ENCODE results near the gene BCDIN3D.

Gene BCDIN3D

GRCh38 chr12:49827051-49827400 lies 15.9 kb downstream of the BCDIN3D start:
- H3K27ac ChIP-seq (ENCODE audit: low read depth, low read length): peak overlapping the region; percentile 6; the same call in 1 of the 2 replicates
- H3K9ac ChIP-seq (ENCODE audit: low read length): peak overlapping the region; percentile 69
- H3K36me3 ChIP-seq (ENCODE audit: control insufficient read depth, insufficient read depth, low read length): no peaks in the 10 kb centered on the region
- H3K4me1 ChIP-seq (ENCODE audit: control insufficient read depth, insufficient read depth, low read length): peaks cover 39% of the 10 kb centered on the region
- H3K9me3 ChIP-seq (ENCODE audit: control insufficient read depth, insufficient read depth, low read depth, low read length): no peaks in the 10 kb centered on the region
- H3K4me3 ChIP-seq (ENCODE audit: low read depth, low read length): peak overlapping the region; percentile 66
- H3K27me3 ChIP-seq (ENCODE audit: control insufficient read depth, insufficient read depth, low read length): no peaks in the 10 kb centered on the region

GRCh38 chr12:49825971-49826421 lies 16.9 kb downstream of the BCDIN3D start:
- no peak overlapping the region for H3K27ac ChIP-seq (ENCODE audit: low read depth, low read length)
- H3K4me3 ChIP-seq (ENCODE audit: low read depth, low read length): no peak overlapping the region; the same call in 1 of the 2 replicates
- H3K9ac ChIP-seq (ENCODE audit: low read length): peak overlapping the region; percentile 31
- H3K27me3 ChIP-seq (ENCODE audit: control insufficient read depth, insufficient read depth, low read length): no peaks in the 10 kb centered on the region
- H3K4me1 ChIP-seq (ENCODE audit: control insufficient read depth, insufficient read depth, low read length): peaks cover 39% of the 10 kb centered on the region
- H3K36me3 ChIP-seq (ENCODE audit: control insufficient read depth, insufficient read depth, low read length): no peaks in the 10 kb centered on the region
- no peaks in the 10 kb centered on the region for H3K9me3 ChIP-seq (ENCODE audit: control insufficient read depth, insufficient read depth, low read depth, low read length)

DNA sequence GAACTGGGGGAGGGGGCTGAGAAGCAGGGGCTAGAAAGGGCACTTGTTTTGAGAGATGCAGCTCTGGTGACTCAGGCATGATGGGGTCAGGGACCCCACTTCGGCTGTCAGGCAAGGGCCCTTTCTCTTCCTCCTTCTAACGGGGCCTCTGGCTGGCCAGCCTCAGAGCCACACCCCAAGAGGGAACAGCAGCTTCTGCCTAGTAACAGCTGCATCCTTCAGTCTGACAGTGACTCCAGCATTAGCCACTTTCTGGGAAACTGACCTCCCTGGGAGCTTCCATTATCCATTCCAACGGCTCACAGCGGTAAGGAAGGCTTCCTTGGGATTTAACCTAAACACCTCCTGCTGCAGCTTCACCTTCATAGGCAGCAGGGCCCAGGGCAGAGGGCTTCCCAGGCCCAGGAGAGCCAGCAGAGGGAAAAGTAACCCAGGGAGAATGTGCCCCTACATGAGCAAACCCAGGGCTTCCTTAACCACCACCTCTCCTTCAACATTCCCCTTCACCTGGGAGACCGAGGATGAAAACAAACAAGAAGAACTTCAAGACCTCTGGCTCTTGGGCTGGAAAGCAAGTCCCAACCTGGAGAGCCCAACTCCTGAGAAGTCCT lies 17.4 kb downstream of the BCDIN3D start:
- H3K27ac ChIP-seq (ENCODE audit: low read depth, low read length): no peak overlapping the region
- H3K4me1 ChIP-seq (ENCODE audit: control insufficient read depth, insufficient read depth, low read length): peaks cover 39% of the 10 kb centered on the region
- no peaks in the 10 kb centered on the region for H3K9me3 ChIP-seq (ENCODE audit: control insufficient read depth, insufficient read depth, low read depth, low read length)
- H3K27me3 ChIP-seq (ENCODE audit: control insufficient read depth, insufficient read depth, low read length): no peaks in the 10 kb centered on the region
- H3K36me3 ChIP-seq (ENCODE audit: control insufficient read depth, insufficient read depth, low read length): no peaks in the 10 kb centered on the region
- H3K4me3 ChIP-seq (ENCODE audit: low read depth, low read length): no peak overlapping the region
- H3K9ac ChIP-seq (ENCODE audit: low read length): peak overlapping the region; percentile 31

DNA sequence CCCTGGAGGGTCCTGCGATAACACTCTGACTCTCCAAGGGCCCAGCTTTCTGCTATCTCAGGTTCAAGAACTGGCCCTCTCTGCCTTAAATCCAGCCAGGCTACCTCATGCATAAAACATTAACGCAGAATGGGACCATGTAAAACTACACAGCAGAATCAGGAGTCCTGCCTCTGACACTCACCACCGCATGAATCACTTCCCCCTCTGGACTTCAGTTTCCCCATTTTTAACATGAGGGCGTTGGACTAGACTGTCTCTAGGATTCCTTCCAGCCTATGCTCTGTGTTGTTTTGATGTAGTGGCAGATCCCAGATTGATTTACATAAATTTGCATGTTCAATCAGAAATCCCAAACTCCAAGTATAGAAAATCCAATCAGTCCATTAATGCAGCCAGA lies 18.0 kb downstream of the BCDIN3D start:
- Histone ChIP-seq H3K27ac (ENCODE audit: low read depth, low read length) (no peak overlapping the region), H3K9me3 (ENCODE audit: control insufficient read depth, insufficient read depth, low read depth, low read length) (no peaks in the 10 kb centered on the region), H3K4me3 (ENCODE audit: low read depth, low read length) (no peak overlapping the region), H3K4me1 (ENCODE audit: control insufficient read depth, insufficient read depth, low read length) (peaks cover 39% of the 10 kb centered on the region), H3K9ac (ENCODE audit: low read length) (no peak overlapping the region), H3K36me3 (ENCODE audit: control insufficient read depth, insufficient read depth, low read length) (no peaks in the 10 kb centered on the region), H3K27me3 (ENCODE audit: control insufficient read depth, insufficient read depth, low read length) (no peaks in the 10 kb centered on the region)

DNA sequence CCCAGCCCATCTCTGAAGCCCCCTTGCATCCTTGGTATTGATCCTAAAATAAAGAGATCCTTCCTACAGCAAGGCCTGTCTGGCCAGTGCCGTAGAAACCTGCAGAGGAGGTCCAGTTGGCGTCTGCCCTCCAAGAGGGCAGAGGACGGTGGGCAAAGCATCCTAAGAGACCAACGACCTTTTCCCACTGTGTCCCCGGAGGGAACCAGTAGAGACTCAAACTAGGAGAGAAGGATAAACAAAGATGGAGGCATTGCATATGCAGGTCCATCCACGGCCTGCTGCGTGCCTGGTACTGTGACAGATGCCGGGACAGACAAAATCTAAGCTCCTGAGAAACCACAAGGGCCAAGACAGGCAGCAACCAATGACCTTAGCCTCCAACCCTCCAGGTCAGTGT lies 18.5 kb downstream of the BCDIN3D start:
- Histone ChIP-seq H3K9ac (ENCODE audit: low read length) (no peak overlapping the region), H3K27ac (ENCODE audit: low read depth, low read length) (no peak overlapping the region), H3K36me3 (ENCODE audit: control insufficient read depth, insufficient read depth, low read length) (no peaks in the 10 kb centered on the region), H3K27me3 (ENCODE audit: control insufficient read depth, insufficient read depth, low read length) (no peaks in the 10 kb centered on the region), H3K9me3 (ENCODE audit: control insufficient read depth, insufficient read depth, low read depth, low read length) (no peaks in the 10 kb centered on the region), H3K4me1 (ENCODE audit: control insufficient read depth, insufficient read depth, low read length) (peaks cover 38% of the 10 kb centered on the region), H3K4me3 (ENCODE audit: low read depth, low read length) (no peak overlapping the region)

DNA sequence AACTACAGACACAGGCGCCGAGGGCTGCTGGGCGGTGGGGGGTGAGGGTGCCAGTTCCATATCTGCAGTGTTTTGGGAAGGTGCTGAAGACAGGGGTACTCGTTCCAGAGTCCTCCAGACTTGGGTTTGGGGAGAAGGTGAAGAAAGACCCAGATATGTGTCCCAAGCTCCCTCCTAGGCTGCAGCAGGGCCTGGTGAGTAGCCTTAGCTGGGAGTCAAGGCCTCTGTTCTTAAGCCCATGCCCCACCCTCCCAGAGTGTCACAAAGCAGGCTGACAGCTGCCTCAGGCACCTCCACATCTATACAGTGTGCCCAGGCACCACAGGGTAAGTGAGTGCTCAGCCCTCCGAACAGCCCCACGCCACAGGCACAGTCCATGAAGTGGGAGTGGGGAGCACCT lies 19.0 kb downstream of the BCDIN3D start:
- H3K4me1 ChIP-seq (ENCODE audit: control insufficient read depth, insufficient read depth, low read length): peaks cover 34% of the 10 kb centered on the region
- no peaks in the 10 kb centered on the region for H3K27me3 ChIP-seq (ENCODE audit: control insufficient read depth, insufficient read depth, low read length)
- no peak overlapping the region for H3K4me3 ChIP-seq (ENCODE audit: low read depth, low read length)
- H3K27ac ChIP-seq (ENCODE audit: low read depth, low read length): no peak overlapping the region
- H3K36me3 ChIP-seq (ENCODE audit: control insufficient read depth, insufficient read depth, low read length): no peaks in the 10 kb centered on the region
- H3K9me3 ChIP-seq (ENCODE audit: control insufficient read depth, insufficient read depth, low read depth, low read length): no peaks in the 10 kb centered on the region
- no peak overlapping the region for H3K9ac ChIP-seq (ENCODE audit: low read length)

GRCh38 chr12:49823350-49823749 lies 19.6 kb downstream of the BCDIN3D start:
- Histone ChIP-seq H3K27me3 (ENCODE audit: control insufficient read depth, insufficient read depth, low read length) (no peaks in the 10 kb centered on the region), H3K9ac (ENCODE audit: low read length) (no peak overlapping the region), H3K36me3 (ENCODE audit: control insufficient read depth, insufficient read depth, low read length) (no peaks in the 10 kb centered on the region), H3K27ac (ENCODE audit: low read depth, low read length) (no peak overlapping the region), H3K9me3 (ENCODE audit: control insufficient read depth, insufficient read depth, low read depth, low read length) (no peaks in the 10 kb centered on the region), H3K4me3 (ENCODE audit: low read depth, low read length) (no peak overlapping the region), H3K4me1 (ENCODE audit: control insufficient read depth, insufficient read depth, low read length) (peaks cover 31% of the 10 kb centered on the region)

GRCh38 chr12:49821373-49822287 lies 21.3 kb downstream of the BCDIN3D start:
- no peak overlapping the region for H3K27ac ChIP-seq (ENCODE audit: low read depth, low read length)
- H3K4me1 ChIP-seq (ENCODE audit: control insufficient read depth, insufficient read depth, low read length): peaks cover 24% of the 10 kb centered on the region
- no peaks in the 10 kb centered on the region; the same call in 1 of the 2 replicates for H3K36me3 ChIP-seq (ENCODE audit: control insufficient read depth, insufficient read depth, low read length)
- no peak overlapping the region for H3K4me3 ChIP-seq (ENCODE audit: low read depth, low read length)
- no peaks in the 10 kb centered on the region for H3K9me3 ChIP-seq (ENCODE audit: control insufficient read depth, insufficient read depth, low read depth, low read length)
- H3K9ac ChIP-seq (ENCODE audit: low read length): no peak overlapping the region
- no peaks in the 10 kb centered on the region for H3K27me3 ChIP-seq (ENCODE audit: control insufficient read depth, insufficient read depth, low read length)

DNA sequence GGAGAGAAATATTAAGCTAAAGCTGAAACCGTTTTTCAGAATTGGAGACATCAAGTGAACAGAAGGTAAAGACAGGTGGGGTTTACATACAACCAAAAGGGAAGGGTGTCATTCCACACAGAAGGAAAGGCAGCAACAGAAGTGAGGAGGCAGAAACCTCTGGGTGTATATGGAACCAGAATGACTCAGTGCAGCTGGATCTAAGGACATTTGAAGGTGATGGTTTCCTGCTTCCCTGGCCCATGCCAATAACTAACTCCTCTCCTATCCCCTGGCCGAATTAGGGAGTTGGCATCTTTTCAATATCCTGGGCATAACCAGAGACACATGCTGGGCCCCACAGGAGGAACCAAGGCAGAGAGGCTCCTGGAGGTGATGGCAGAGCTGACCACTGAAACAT lies 23.1 kb downstream of the BCDIN3D start:
- Histone ChIP-seq H3K4me1 (ENCODE audit: control insufficient read depth, insufficient read depth, low read length) (peaks cover 5% of the 10 kb centered on the region), H3K4me3 (ENCODE audit: low read depth, low read length) (no peak overlapping the region), H3K36me3 (ENCODE audit: control insufficient read depth, insufficient read depth, low read length) (no peaks in the 10 kb centered on the region; the same call in 1 of the 2 replicates), H3K9ac (ENCODE audit: low read length) (no peak overlapping the region), H3K27ac (ENCODE audit: low read depth, low read length) (no peak overlapping the region), H3K27me3 (ENCODE audit: control insufficient read depth, insufficient read depth, low read length) (no peaks in the 10 kb centered on the region), H3K9me3 (ENCODE audit: control insufficient read depth, insufficient read depth, low read depth, low read length) (no peaks in the 10 kb centered on the region)

DNA sequence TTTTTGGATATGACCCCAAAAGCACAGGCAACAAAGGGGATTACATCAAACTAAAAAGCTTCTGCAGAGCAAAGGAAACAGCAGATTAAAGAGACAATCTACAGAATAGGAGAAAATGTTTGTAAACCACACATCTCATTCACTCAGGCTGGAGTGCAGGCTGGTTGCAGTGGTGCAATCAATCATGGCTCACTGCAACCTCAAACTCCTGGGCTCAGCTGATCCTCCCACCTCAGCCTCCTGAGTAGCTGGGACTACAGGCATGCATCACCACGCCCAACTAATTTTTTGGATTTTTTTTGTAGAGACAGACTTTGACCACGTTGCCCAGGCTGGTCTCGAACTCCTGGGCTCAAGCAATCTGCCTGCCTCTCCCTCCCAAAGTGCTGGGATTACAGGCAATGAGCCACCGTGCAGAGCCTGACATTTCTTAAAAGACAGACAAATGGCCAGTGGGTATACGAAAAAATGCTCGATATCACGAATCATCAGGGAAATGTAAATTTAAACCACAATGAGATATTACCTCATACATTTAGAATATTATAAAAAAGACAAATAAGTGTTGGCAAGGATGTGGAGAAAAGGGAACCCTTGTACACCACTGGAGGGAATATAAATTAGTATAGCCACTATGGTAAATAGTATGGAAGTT lies 24.5 kb downstream of the BCDIN3D start:
- H3K4me3 ChIP-seq (ENCODE audit: low read depth, low read length): no peak overlapping the region
- H3K9me3 ChIP-seq (ENCODE audit: control insufficient read depth, insufficient read depth, low read depth, low read length): no peaks in the 10 kb centered on the region
- no peaks in the 10 kb centered on the region for H3K27me3 ChIP-seq (ENCODE audit: control insufficient read depth, insufficient read depth, low read length)
- H3K27ac ChIP-seq (ENCODE audit: low read depth, low read length): no peak overlapping the region
- H3K4me1 ChIP-seq (ENCODE audit: control insufficient read depth, insufficient read depth, low read length): no peaks in the 10 kb centered on the region; the same call in 1 of the 2 replicates
- H3K36me3 ChIP-seq (ENCODE audit: control insufficient read depth, insufficient read depth, low read length): no peaks in the 10 kb centered on the region; the same call in 1 of the 2 replicates
- H3K9ac ChIP-seq (ENCODE audit: low read length): no peak overlapping the region

- Histone ChIP-seq H3K9me3 (ENCODE audit: control insufficient read depth, insufficient read depth, low read depth, low read length) (no peaks in the 10 kb centered on the region), H3K4me3 (ENCODE audit: low read depth, low read length) (no peak overlapping the region), H3K27me3 (ENCODE audit: control insufficient read depth, insufficient read depth, low read length) (no peaks in the 10 kb centered on the region), H3K36me3 (ENCODE audit: control insufficient read depth, insufficient read depth, low read length) (no peaks in the 10 kb centered on the region; the same call in 1 of the 2 replicates), H3K27ac (ENCODE audit: low read depth, low read length) (no peak overlapping the region), H3K4me1 (ENCODE audit: control insufficient read depth, insufficient read depth, low read length) (peaks cover 28% of the 10 kb centered on the region), H3K9ac (ENCODE audit: low read length) (no peak overlapping the region)
Observed at GRCh38 chr12:49813131-49813530, 29.8 kb downstream of the BCDIN3D start.

Measured in HUES6 (cell line).